ENCODE results near the gene ARRDC1.
"Not testable (repeated sequence)": the region's sequence is repeated elsewhere in the genome, so short reads cannot be mapped to it uniquely, and the experiment has no call there.

The ARRDC1 gene, protein sequence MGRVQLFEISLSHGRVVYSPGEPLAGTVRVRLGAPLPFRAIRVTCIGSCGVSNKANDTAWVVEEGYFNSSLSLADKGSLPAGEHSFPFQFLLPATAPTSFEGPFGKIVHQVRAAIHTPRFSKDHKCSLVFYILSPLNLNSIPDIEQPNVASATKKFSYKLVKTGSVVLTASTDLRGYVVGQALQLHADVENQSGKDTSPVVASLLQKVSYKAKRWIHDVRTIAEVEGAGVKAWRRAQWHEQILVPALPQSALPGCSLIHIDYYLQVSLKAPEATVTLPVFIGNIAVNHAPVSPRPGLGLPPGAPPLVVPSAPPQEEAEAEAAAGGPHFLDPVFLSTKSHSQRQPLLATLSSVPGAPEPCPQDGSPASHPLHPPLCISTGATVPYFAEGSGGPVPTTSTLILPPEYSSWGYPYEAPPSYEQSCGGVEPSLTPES

DNA sequence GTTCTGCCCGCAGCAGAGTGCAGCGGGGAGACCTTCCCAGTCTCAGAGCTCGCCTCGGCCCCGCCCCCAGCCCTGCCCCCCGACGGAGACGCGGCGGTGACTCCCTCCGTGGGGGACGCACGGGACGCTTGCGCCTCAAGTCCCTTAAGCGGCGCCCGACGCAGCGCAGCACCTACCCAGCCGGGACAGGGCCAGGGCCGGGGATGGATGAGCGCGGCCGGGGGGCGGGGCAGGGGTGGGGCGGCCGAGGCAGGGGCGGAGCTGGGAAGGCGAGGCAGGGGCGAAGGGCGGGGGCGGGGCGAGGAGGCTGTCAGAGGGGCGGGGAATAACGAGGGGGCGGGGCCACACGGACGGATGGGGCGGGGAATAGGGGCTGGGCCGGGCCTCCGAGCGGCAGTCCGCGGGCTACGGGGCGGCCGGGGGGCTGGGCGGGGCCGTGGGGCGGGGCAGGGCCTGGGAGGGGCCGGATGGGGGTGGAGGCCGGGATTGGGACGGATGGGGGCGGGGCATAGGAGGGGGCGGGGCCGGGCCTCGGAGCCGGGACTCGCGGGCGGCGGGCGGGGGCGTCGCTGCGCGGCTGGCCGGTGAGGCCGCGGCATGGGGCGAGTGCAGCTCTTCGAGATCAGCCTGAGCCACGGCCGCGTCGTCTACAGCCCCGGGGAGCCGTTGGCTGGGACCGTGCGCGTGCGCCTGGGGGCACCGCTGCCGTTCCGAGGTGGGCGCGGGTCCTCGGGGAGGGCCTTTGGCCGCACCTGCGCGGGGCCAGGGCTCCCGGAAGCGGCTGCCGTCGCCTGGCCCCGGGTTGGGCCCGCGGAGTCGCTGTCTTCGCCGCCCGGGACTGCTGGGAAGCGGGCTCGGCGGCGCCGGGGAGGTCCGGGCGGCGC, at the start of gene ARRDC1:
Gene ARRDC1, plus strand, starts transcription at position 566 of the 884 bp plus-strand sequence. Its CDS starts 32 bp downstream, at position 598.
- peak within 1 kb of the TSS; percentile 85 for H3K4me3 ChIP-seq (ENCODE audit: low read depth, low read length)
- peak; percentile 84 for DNase-seq (ENCODE audit: low read depth)
- TF ChIP-seq, protein P1, sequence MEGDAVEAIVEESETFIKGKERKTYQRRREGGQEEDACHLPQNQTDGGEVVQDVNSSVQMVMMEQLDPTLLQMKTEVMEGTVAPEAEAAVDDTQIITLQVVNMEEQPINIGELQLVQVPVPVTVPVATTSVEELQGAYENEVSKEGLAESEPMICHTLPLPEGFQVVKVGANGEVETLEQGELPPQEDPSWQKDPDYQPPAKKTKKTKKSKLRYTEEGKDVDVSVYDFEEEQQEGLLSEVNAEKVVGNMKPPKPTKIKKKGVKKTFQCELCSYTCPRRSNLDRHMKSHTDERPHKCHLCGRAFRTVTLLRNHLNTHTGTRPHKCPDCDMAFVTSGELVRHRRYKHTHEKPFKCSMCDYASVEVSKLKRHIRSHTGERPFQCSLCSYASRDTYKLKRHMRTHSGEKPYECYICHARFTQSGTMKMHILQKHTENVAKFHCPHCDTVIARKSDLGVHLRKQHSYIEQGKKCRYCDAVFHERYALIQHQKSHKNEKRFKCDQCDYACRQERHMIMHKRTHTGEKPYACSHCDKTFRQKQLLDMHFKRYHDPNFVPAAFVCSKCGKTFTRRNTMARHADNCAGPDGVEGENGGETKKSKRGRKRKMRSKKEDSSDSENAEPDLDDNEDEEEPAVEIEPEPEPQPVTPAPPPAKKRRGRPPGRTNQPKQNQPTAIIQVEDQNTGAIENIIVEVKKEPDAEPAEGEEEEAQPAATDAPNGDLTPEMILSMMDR (IDR thresholded peaks at IDR 0.05; ENCODE audit: low read depth, low read length, missing control alignments), result no peak

DNA sequence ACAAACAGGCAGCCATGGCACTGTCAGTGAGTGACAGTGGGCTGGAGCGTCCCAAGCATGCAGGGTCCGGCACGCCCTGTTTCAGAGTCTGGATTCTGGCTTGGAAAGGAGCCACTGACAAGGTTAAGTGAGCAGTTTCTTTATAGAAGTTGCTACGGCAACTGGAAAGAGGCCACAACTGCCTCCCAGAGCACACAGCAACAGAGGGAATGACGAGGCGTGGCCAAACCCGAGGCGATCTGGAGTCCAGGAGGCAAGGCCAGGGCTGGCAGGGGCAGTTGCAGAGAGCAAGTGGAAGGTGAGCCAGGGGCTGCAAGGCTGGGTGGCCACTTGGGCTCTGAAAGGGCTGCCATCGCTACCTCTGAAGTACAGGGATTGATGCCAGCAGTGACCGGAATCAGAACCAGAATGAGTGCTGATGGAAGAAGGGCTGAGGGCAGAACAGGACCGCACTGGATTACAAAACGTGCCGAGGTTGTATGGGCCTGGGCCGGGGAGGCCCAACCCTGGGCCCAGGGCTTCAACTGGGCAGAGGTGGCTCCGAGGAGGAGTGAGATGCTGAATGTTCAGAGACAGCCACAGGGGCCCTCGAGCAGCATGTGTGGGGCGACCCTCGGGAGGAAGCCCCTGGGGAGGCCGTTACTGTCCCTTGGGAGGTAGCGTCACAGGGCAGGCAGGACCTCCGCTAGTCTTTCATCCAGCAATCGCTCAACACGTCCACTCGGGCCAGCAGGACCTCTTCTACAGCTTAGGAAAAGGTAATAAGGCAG, 49.2 kb upstream of the ARRDC1 start:
- DNase-seq (ENCODE audit: low read depth), result no peak
- TF ChIP-seq, protein P1 (IDR thresholded peaks at IDR 0.05; ENCODE audit: low read depth, low read length, missing control alignments), result no peak

DNA sequence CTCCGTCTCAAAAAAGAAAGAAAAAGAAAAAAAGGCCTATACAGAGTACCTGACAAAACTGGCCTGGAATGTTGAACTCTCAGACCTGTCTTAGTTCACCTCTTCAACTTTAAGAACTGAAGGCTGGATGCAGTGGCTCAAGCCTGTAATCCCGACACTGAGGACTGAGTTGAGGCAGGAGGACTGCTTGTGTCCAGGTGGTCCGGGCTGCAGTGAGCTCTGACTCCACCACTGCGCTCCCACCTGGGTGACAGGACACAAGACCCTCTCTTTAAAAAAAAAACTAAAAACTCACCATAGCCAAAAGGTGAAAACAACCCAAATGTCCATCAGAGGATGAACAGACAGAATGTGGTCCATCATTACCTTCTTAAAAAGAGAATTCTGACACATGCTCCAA, 47.4 kb upstream of the ARRDC1 start:
- DNase-seq (ENCODE audit: low read depth), result no peak
- TF ChIP-seq, protein P1 (IDR thresholded peaks at IDR 0.05; ENCODE audit: low read depth, low read length, missing control alignments), result no peak
- no peak overlapping the region for H3K4me3 ChIP-seq (ENCODE audit: low read depth, low read length)

More for the DNA sequence above, 49.2 kb upstream of the ARRDC1 start:
- no peak overlapping the region for H3K4me3 ChIP-seq (ENCODE audit: low read depth, low read length)

DNA sequence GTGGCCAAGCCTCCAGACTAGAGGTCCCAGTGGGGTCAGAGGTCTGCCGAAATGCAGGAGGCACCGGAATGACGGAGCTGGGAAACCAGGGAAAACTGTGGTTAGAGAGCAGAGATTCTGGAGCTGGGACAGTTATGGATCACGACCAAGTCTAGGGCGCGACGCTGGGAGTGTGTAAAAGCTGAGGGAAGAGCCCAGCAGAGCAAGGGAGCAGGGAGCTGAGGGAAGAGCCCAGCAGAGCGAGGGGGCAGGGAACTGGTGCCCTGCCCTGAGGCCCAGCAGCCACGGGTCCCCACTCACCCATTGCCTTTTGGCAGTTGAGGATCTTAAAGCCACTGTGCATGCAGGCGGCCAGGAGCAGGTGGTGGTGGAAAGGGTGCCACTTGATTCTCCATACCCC, 41.4 kb upstream of the ARRDC1 start:
- TF ChIP-seq, protein P1 (IDR thresholded peaks at IDR 0.05; ENCODE audit: low read depth, low read length, missing control alignments), result no peak
- no peak overlapping the region for H3K4me3 ChIP-seq (ENCODE audit: low read depth, low read length)
- DNase-seq (ENCODE audit: low read depth), result no peak

DNA sequence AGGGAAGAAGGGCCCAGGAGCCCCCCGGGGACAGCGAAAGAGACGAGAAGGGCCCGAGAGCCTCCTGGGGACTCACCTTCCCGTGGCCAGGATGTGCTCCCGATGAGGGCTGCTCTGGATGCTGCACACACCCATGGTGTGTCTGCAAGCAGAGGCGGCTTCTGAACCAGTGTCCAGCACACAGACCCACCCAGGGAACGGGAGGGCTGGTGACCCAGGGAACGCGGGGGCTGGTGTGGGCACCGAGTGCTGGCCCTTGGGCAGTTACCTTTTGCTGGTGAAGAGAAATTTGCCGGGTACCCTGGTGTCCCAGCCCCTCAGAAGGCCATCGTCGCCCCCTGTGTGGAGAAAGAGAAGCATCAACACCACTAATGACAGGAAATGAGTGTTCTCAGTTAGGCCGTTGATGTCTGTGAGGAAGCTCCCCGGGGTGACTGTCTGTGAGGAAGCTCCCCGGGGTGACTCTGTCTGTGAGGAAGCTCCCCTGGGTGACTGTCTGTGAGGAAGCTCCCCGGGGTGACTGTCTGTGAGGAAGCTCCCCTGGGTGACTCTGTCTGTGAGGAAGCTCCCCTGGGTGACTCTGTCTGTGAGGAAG, 40.6 kb upstream of the ARRDC1 start:
- TF ChIP-seq, protein P1 (IDR thresholded peaks at IDR 0.05; ENCODE audit: low read depth, low read length, missing control alignments), result no peak
- no peak for DNase-seq (ENCODE audit: low read depth)
- no peak overlapping the region for H3K4me3 ChIP-seq (ENCODE audit: low read depth, low read length)

DNA sequence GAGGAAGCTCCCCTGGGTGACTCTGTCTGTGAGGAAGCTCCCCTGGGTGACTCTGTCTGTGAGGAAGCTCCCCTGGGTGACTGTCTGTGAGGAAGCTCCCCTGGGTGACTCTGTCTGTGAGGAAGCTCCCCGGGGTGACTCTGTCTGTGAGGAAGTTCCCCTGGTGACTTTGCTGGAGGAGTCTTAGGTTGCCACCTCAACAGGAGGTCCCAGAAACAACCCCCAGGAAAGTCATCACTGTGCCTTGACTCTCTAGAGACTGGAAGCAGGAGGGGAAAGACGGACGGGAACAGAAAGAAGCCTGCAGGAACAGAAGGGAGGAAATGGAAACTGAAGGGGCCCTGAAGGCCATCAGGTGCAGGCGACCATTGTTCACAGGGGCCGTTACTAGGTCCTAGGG, 37.0 kb upstream of the ARRDC1 start:
- H3K4me3 ChIP-seq (ENCODE audit: low read depth, low read length); DNase-seq (ENCODE audit: low read depth): not testable (repeated sequence)

Data from GM12864 (cell line).